ENCODE data around the gene CAMK1D.

GRCh38 chr10:12349629-12350166 is 351 bp downstream of the CAMK1D start:
- TF ChIP-seq CTCF (IDR thresholded peaks at IDR 0.05; ENCODE audit: borderline replicate concordance, extremely low read depth, low read length, poor library complexity, severe bottlenecking) (no peak), EZH2 (IDR thresholded peaks at IDR 0.05; ENCODE audit: borderline replicate concordance, low read depth, low read length, severe bottlenecking) (peak; percentile 62)

All from DND-41 (cell line).